Ectodermal cell (in vitro differentiated cells): ENCODE measurements around the gene EWSR1.
A peak's percentile ranks its signal among the peaks of the same experiment; 100 is the strongest.

Experiments used
- H3K27ac ChIP-seq: 2 replicates; pipeline ENCODE4 v1.7.0; 2013; ENCODE audit warnings: mild to moderate bottlenecking, low read depth, low read length; ENCODE audit not compliant: insufficient read depth, poor library complexity, severe bottlenecking
- H3K27me3 ChIP-seq: 2 replicates; pipeline ENCODE4 v1.7.0; 2013; ENCODE audit warnings: mild to moderate bottlenecking, low read length; ENCODE audit not compliant: insufficient read depth, control insufficient read depth, poor library complexity, severe bottlenecking
- H3K36me3 ChIP-seq: one replicate; pipeline ENCODE4 v1.7.0; 2013; ENCODE audit warnings: low read length; ENCODE audit not compliant: control insufficient read depth, insufficient read depth
- H3K4me1 ChIP-seq: one replicate; pipeline ENCODE4 v1.7.0; 2013; ENCODE audit warnings: low read length; ENCODE audit not compliant: control insufficient read depth, insufficient read depth
- H3K4me3 ChIP-seq: 2 replicates; pipeline ENCODE4 v1.7.0; 2013; ENCODE audit warnings: low read depth, low read length, control low read depth; ENCODE audit not compliant: insufficient read depth
- H3K9me3 ChIP-seq: 2 replicates; pipeline ENCODE4 v1.7.0; 2013; ENCODE audit warnings: mild to moderate bottlenecking, low read length, moderate library complexity; ENCODE audit not compliant: control insufficient read depth
- WGBS, 2 experiments: methylation state at CpG; one replicate each; pipeline ENCODE4 v1.1.7; 2013; ENCODE audit warnings: missing lambda C conversion rate in 2 of 2; 5-methylcytosine and 5-hydroxymethylcytosine counted together

The EWSR1 gene

DNA sequence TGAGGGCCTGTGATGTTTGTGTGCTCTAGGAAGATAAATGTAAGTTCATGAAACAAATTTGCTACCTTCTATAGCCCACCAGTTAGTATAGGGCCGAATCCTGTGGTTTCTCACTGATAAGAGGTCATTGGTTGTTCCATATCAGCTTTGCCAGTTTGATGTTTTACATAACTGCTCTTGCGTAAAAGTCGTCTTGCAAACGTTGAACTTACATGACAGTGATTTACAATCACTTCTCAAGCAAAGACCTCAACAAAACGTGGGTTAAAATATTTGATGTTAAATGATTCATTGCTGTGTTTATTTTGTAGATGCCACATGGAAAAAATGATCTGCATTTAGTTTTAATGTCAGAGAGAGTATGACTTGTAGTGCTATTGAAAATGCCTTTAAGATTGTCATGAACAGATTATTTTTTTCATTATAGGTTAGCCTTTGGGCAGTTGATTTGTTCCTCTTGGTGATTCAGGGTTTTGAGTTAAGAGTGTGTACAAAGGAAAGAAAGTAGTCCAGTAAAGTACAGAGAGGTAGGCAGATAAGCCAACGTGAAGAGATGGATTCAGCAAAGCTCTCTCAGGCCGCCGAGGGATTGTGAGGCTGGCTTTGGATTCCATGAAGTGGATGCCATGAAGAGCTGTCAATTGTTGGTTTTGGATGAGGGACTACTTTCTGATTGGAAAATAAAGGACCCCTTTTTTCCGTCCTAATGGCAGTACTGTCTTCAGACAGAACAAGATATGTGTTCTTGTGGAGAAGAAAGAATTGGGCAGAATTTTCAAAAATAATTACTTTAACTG, 2.6 kb downstream of the EWSR1 start:
- peak overlapping the region; percentile 96 for H3K4me3 ChIP-seq
- peaks cover 31% of the 10 kb centered on the region for H3K4me1 ChIP-seq
- H3K36me3 ChIP-seq: peaks cover 27% of the 10 kb centered on the region
- no peaks in the 10 kb centered on the region for H3K9me3 ChIP-seq
- no peak overlapping the region for H3K27ac ChIP-seq
- 66 to 68% methylated on average over 9 of the region's 9 CpGs for WGBS, 2 experiments
- H3K27me3 ChIP-seq: no peaks in the 10 kb centered on the region

DNA sequence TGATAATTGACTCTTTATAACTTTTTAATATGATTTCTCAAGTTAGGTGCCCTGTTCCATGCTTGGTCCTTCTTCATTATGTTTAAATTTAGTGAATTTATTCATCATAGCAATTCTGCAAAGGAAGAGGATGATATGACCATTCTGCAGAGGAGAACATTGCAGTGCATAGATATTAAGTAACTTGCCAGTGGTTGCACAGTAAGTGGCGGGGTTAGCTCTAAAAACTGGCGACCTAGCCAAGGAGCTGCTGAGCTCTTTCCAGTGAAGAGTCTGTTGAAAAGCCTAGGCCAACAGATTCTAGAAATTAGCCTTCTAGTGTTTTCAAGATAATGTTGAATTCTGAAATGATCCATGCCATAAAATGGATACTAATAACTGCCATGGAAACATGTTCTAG, 4.6 kb downstream of the EWSR1 start:
- Histone ChIP-seq H3K27ac (no peak overlapping the region), H3K4me1 (peaks cover 23% of the 10 kb centered on the region), H3K9me3 (no peaks in the 10 kb centered on the region), H3K36me3 (peaks cover 41% of the 10 kb centered on the region), H3K27me3 (no peaks in the 10 kb centered on the region), H3K4me3 (no peak overlapping the region)
- 97% methylated on average over 2 of the region's 2 CpGs for WGBS, 2 experiments

DNA sequence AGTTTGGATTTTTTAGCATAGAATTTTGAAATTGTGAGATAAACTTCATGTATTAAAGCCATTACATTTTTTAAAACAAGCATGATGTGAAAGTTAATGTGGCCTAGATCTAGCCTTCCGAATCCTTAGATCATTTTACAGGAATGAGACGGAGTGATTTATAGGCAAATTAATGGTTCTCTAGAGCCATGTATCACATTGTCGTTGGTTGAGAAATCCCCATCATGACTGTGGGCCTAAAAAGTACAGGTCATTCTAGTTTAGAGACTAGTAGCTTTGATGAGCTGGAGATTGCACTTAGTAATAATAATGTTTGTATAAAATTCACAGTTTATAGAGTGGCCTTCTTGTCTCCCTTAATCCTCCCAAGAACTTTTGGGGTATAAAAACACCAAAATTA, 7.1 kb downstream of the EWSR1 start:
- H3K4me1 ChIP-seq: peaks cover 18% of the 10 kb centered on the region
- no peak overlapping the region for H3K27ac ChIP-seq
- no peaks in the 10 kb centered on the region for H3K9me3 ChIP-seq
- H3K27me3 ChIP-seq: no peaks in the 10 kb centered on the region
- WGBS, 2 experiments: 96 to 99% methylated on average over 3 of the region's 3 CpGs
- H3K36me3 ChIP-seq: peaks cover 67% of the 10 kb centered on the region
- no peak overlapping the region for H3K4me3 ChIP-seq

- H3K9me3 ChIP-seq: no peaks in the 10 kb centered on the region
- WGBS, 2 experiments: 90 to 97% methylated on average over 3 of the region's 3 CpGs
- no peaks in the 10 kb centered on the region for H3K27me3 ChIP-seq
- peaks cover 67% of the 10 kb centered on the region for H3K36me3 ChIP-seq
- H3K4me3 ChIP-seq: no peak overlapping the region
- H3K4me1 ChIP-seq: peaks cover 11% of the 10 kb centered on the region
- H3K27ac ChIP-seq: no peak overlapping the region
Observed at GRCh38 chr22:29275819-29276565, 7.9 kb downstream of the EWSR1 start.

DNA sequence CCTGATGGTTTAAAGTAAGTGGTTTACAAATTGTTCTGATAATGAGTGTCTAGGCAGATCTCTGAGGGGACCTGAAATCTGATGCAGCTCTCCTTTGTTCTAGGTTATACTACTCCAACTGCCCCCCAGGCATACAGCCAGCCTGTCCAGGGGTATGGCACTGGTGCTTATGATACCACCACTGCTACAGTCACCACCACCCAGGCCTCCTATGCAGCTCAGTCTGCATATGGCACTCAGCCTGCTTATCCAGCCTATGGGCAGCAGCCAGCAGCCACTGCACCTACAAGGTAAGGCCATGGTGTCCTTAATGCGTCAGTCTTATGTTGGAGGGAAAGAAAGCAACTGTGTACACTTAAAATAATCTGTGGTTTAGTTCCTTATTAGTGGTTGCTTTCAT, 9.9 kb downstream of the EWSR1 start:
- Histone ChIP-seq H3K4me1 (no peaks in the 10 kb centered on the region), H3K36me3 (peaks cover 73% of the 10 kb centered on the region), H3K27me3 (no peaks in the 10 kb centered on the region), H3K9me3 (no peaks in the 10 kb centered on the region), H3K27ac (no peak overlapping the region), H3K4me3 (no peak overlapping the region)
- 100% methylated on average over 1 of the region's 1 CpG for WGBS, 2 experiments

DNA sequence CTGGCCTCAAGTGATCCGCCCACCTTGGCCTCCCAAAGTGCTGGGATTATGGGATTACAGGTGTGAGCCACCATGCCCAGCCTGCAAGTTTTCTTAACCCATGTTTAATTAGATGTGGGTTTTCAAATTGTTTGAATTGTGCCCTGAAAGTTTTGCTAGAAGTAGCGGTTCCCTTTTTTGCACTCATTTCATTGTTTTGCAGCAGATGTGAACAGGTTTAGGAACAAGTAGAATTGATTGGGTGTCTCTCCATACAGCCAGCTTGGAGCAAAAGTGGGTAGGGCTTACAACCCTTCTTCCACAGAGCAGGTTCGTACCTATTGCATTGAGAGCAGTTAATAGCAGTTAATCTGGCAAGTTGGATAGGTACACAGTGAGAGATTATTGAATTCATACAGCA, 16.1 kb downstream of the EWSR1 start:
- Histone ChIP-seq H3K9me3 (no peaks in the 10 kb centered on the region), H3K4me1 (no peaks in the 10 kb centered on the region), H3K27me3 (no peaks in the 10 kb centered on the region), H3K36me3 (peaks cover 78% of the 10 kb centered on the region), H3K27ac (no peak overlapping the region), H3K4me3 (no peak overlapping the region)
- 94 to 96% methylated on average over 3 of the region's 3 CpGs for WGBS, 2 experiments

GRCh38 chr22:29288837-29289236, 20.8 kb downstream of the EWSR1 start:
- Histone ChIP-seq H3K36me3 (peaks cover 94% of the 10 kb centered on the region), H3K4me3 (no peak overlapping the region), H3K27ac (no peak overlapping the region), H3K4me1 (no peaks in the 10 kb centered on the region), H3K9me3 (no peaks in the 10 kb centered on the region), H3K27me3 (no peaks in the 10 kb centered on the region)
- WGBS, 2 experiments: 98 to 100% methylated on average over 2 of the region's 2 CpGs

- Histone ChIP-seq H3K36me3 (peaks cover 88% of the 10 kb centered on the region), H3K27ac (no peak overlapping the region), H3K4me3 (no peak overlapping the region), H3K27me3 (no peaks in the 10 kb centered on the region), H3K4me1 (no peaks in the 10 kb centered on the region), H3K9me3 (no peaks in the 10 kb centered on the region)
- 95 to 97% methylated on average over 5 of the region's 5 CpGs for WGBS, 2 experiments
Observed at GRCh38 chr22:29290061-29290460, 22.0 kb downstream of the EWSR1 start.

DNA sequence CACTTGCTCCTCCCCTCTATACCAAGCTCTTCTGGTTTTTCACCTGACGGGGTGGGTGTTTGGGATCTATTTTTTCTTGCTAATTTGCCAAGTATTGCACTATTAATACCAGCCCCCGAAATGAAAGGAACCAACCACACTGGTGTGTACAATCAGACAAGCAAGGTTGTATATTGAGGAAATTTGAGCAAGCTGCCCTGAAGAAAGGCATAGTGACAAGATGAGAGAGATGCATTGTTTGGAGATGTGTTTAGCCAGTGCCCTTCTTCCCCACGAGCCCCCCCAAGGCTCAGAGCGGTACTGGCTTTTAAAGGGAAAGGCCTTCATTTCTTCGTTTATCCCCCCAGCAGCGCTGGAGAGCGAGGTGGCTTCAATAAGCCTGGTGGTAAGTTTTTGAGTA, 23.1 kb downstream of the EWSR1 start:
- no peaks in the 10 kb centered on the region for H3K27me3 ChIP-seq
- no peak overlapping the region for H3K4me3 ChIP-seq
- WGBS, 2 experiments: 91 to 93% methylated on average over 7 of the region's 7 CpGs
- no peak overlapping the region for H3K27ac ChIP-seq
- H3K4me1 ChIP-seq: no peaks in the 10 kb centered on the region
- H3K36me3 ChIP-seq: peaks cover 87% of the 10 kb centered on the region
- no peaks in the 10 kb centered on the region for H3K9me3 ChIP-seq

GRCh38 chr22:29292379-29292778, 24.3 kb downstream of the EWSR1 start:
- no peak overlapping the region for H3K4me3 ChIP-seq
- H3K9me3 ChIP-seq: no peaks in the 10 kb centered on the region
- peaks cover 90% of the 10 kb centered on the region for H3K36me3 ChIP-seq
- H3K4me1 ChIP-seq: no peaks in the 10 kb centered on the region
- no peak overlapping the region for H3K27ac ChIP-seq
- H3K27me3 ChIP-seq: no peaks in the 10 kb centered on the region
